GM23338 (cell line): ENCODE measurements around the gene SMG6. TPM values are rescaled to one million over a fixed set of nuclear protein-coding genes. Genes with fewer than 3 reads are reported as not detected.

Experiments used
- ATAC-seq: fragments of 200-7000 bp; cut with Tn5 transposase; 3 replicates; pipeline ENCODE4 v1.9.1; 2020
- DNase-seq: peaks from one replicate; pipeline ENCODE4 v3.0.0-alpha.2; 2015; ENCODE audit warnings: low spot score
- H2AFZ ChIP-seq: fragments of 200-600 bp; sonication (generic); 2 replicates; pipeline ENCODE4 v1.8.0; 2016; ENCODE audit warnings: antibody characterized with exemption, mild to moderate bottlenecking, moderate library complexity
- H3F3A ChIP-seq: fragments of 200-600 bp; sonication (generic); replicated peaks from 2 replicates; pipeline ENCODE4 v1.8.0; 2017; ENCODE audit warnings: antibody characterized with exemption, mixed run types, low read depth
- H3K27ac ChIP-seq: fragments of 200-600 bp; sonication (generic); 2 replicates; pipeline ENCODE4 v1.6.1; 2016; ENCODE audit warnings: low read depth
- H3K27me3 ChIP-seq: fragments of 200-600 bp; sonication (generic); 2 replicates; pipeline ENCODE4 v1.8.0; 2016; ENCODE audit warnings: mild to moderate bottlenecking, mixed run types, moderate library complexity; ENCODE audit not compliant: insufficient read depth
- H3K36me3 ChIP-seq: fragments of 200-600 bp; sonication (generic); 2 replicates; pipeline ENCODE4 v1.8.0; 2016; ENCODE audit warnings: mild to moderate bottlenecking; ENCODE audit not compliant: insufficient read depth
- H3K4me1 ChIP-seq: fragments of 200-600 bp; sonication (generic); 2 replicates; pipeline ENCODE4 v1.8.0; 2016; ENCODE audit warnings: mild to moderate bottlenecking, moderate library complexity; ENCODE audit not compliant: insufficient read depth
- H3K4me2 ChIP-seq: fragments of 200-600 bp; sonication (generic); 2 replicates; pipeline ENCODE4 v1.7.1; 2017; ENCODE audit warnings: mixed run types
- H3K4me3 ChIP-seq: fragments of 200-600 bp; sonication (generic); 2 replicates; pipeline ENCODE4 v1.6.1; 2016; ENCODE audit warnings: mixed run types
- H3K79me2 ChIP-seq: fragments of 200-600 bp; sonication (generic); replicated peaks from 2 replicates; pipeline ENCODE4 v1.8.0; 2017; ENCODE audit warnings: mild to moderate bottlenecking; ENCODE audit not compliant: insufficient read depth
- H3K9me2 ChIP-seq: fragments of 200-600 bp; sonication (generic); 2 replicates; pipeline ENCODE4 v1.8.0; 2017; ENCODE audit not compliant: insufficient read depth
- H4K20me1 ChIP-seq: fragments of 200-600 bp; sonication (generic); replicated peaks from 2 replicates; pipeline ENCODE4 v1.8.0; 2017; ENCODE audit warnings: mild to moderate bottlenecking; ENCODE audit not compliant: insufficient read depth
- H3K27ac Mint-ChIP-seq: 2 replicates; pipeline ENCODE4 v1.8.0; 2020; ENCODE audit warnings: inconsistent platforms, mild to moderate bottlenecking, moderate library complexity, mixed read lengths
- H3K27me3 Mint-ChIP-seq: 3 replicates; pipeline ENCODE4 v1.8.0; 2022; ENCODE audit warnings: low read depth, mild to moderate bottlenecking, moderate library complexity, mixed read lengths, inconsistent platforms; ENCODE audit not compliant: insufficient read depth, poor library complexity
- H3K36me3 Mint-ChIP-seq: 3 replicates; pipeline ENCODE4 v1.8.0; 2021; ENCODE audit warnings: low read depth, mild to moderate bottlenecking, inconsistent platforms, moderate library complexity, mixed read lengths
- H3K4me1 Mint-ChIP-seq: 3 replicates; pipeline ENCODE4 v1.8.0; 2020; ENCODE audit warnings: mild to moderate bottlenecking, inconsistent platforms, mixed read lengths
- H3K4me3 Mint-ChIP-seq: 3 replicates; pipeline ENCODE4 v1.8.0; 2021; ENCODE audit warnings: moderate library complexity, mild to moderate bottlenecking, inconsistent platforms, mixed read lengths
- H3K9me3 Mint-ChIP-seq: 3 replicates; pipeline ENCODE4 v1.8.0; 2020; ENCODE audit warnings: moderate library complexity, mild to moderate bottlenecking, inconsistent platforms, mixed read lengths
- CREB1 ChIP-seq: fragments of 250-450 bp; sonication (Bioruptor Pico); IDR thresholded peaks from 2 replicates; pipeline ENCODE4 v1.5.0; 2020; ENCODE audit warnings: low read depth, mild to moderate bottlenecking, moderate library complexity
- EZH2 ChIP-seq: fragments of 200-600 bp; sonication (generic); IDR thresholded peaks from one replicate; pipeline ENCODE4 v1.8.0; 2017; ENCODE audit warnings: antibody characterized with exemption, mild to moderate bottlenecking, low read depth; ENCODE audit not compliant: unreplicated experiment
- JUNB ChIP-seq: IDR thresholded peaks from one replicate; pipeline ENCODE4 v1.6.1; 2016; ENCODE audit warnings: antibody characterized with exemption; ENCODE audit not compliant: unreplicated experiment
- NANOG ChIP-seq: IDR thresholded peaks from 2 replicates; pipeline ENCODE4 v1.6.1; 2016; ENCODE audit warnings: antibody characterized with exemption, borderline replicate concordance
- POLR2AphosphoS5 ChIP-seq: IDR thresholded peaks from 2 replicates; pipeline ENCODE4 v1.6.1; 2016; ENCODE audit warnings: antibody characterized with exemption, low read depth
- ZNF114 ChIP-seq: fragments of 250-450 bp; sonication (Bioruptor Pico); IDR thresholded peaks from 2 replicates; pipeline ENCODE4 v1.5.0; 2020; ENCODE audit warnings: mild to moderate bottlenecking, moderate library complexity
- ZNF331 ChIP-seq: fragments of 250-450 bp; sonication (Bioruptor Pico); IDR thresholded peaks from 2 replicates; pipeline ENCODE4 v1.5.0; 2020; ENCODE audit warnings: low read depth, mild to moderate bottlenecking, moderate library complexity
- polyA plus RNA-seq: library from polyadenylated mRNA; unstranded; fragments of >200 nt; fragmentation: Nextera tagmentation; extraction: Ambion mirVana; gene quantifications from 2 replicates; pipeline ENCODE4 v1.2.1, GENCODE V29; 2016
- total RNA-seq: library from RNA; depleted of rRNA; stranded (reverse); fragments of >200 nt; shearing (Covaris generic); gene quantifications from 2 replicates; pipeline ENCODE4 v1.2.3, GENCODE V29; 2014
- TF ChIP-seq, protein P1 (sequence below): IDR thresholded peaks from one replicate; pipeline ENCODE4 v1.6.1; 2018; ENCODE audit warnings: antibody characterized with exemption; ENCODE audit not compliant: unreplicated experiment
- TF ChIP-seq, protein P2 (sequence below): fragments of 250-450 bp; sonication (Bioruptor Pico); IDR thresholded peaks from 2 replicates; pipeline ENCODE4 v1.5.0; 2020; ENCODE audit warnings: mild to moderate bottlenecking, moderate library complexity

SMG6 gene
- total and polyA plus RNA-seq, 2 experiments from 2014 or later: 10.4 to 43.1 TPM

DNA sequence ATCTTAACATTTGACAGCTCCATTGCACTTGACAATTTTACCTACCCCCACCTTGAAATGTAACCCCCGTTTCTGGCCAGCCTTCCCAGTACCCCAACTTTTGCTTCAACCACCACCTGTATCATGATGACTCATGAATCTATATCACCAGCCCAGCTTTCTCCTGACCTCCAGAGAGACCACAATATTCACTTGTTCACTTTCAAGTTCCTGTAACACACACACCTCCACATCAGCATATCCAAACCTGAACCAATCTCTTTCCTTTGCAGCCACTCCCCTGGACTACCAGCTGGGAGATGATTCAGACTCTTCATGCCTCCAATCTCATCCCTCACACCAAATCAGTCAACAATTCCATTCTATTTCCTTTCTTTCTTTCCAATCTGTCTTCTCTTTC lies 8.0 kb downstream of the SMG6 start (continued):
- TF ChIP-seq, protein P1, sequence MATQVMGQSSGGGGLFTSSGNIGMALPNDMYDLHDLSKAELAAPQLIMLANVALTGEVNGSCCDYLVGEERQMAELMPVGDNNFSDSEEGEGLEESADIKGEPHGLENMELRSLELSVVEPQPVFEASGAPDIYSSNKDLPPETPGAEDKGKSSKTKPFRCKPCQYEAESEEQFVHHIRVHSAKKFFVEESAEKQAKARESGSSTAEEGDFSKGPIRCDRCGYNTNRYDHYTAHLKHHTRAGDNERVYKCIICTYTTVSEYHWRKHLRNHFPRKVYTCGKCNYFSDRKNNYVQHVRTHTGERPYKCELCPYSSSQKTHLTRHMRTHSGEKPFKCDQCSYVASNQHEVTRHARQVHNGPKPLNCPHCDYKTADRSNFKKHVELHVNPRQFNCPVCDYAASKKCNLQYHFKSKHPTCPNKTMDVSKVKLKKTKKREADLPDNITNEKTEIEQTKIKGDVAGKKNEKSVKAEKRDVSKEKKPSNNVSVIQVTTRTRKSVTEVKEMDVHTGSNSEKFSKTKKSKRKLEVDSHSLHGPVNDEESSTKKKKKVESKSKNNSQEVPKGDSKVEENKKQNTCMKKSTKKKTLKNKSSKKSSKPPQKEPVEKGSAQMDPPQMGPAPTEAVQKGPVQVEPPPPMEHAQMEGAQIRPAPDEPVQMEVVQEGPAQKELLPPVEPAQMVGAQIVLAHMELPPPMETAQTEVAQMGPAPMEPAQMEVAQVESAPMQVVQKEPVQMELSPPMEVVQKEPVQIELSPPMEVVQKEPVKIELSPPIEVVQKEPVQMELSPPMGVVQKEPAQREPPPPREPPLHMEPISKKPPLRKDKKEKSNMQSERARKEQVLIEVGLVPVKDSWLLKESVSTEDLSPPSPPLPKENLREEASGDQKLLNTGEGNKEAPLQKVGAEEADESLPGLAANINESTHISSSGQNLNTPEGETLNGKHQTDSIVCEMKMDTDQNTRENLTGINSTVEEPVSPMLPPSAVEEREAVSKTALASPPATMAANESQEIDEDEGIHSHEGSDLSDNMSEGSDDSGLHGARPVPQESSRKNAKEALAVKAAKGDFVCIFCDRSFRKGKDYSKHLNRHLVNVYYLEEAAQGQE: no peak
- TF ChIP-seq POLR2AphosphoS5: no peak
- TF ChIP-seq, protein P2, sequence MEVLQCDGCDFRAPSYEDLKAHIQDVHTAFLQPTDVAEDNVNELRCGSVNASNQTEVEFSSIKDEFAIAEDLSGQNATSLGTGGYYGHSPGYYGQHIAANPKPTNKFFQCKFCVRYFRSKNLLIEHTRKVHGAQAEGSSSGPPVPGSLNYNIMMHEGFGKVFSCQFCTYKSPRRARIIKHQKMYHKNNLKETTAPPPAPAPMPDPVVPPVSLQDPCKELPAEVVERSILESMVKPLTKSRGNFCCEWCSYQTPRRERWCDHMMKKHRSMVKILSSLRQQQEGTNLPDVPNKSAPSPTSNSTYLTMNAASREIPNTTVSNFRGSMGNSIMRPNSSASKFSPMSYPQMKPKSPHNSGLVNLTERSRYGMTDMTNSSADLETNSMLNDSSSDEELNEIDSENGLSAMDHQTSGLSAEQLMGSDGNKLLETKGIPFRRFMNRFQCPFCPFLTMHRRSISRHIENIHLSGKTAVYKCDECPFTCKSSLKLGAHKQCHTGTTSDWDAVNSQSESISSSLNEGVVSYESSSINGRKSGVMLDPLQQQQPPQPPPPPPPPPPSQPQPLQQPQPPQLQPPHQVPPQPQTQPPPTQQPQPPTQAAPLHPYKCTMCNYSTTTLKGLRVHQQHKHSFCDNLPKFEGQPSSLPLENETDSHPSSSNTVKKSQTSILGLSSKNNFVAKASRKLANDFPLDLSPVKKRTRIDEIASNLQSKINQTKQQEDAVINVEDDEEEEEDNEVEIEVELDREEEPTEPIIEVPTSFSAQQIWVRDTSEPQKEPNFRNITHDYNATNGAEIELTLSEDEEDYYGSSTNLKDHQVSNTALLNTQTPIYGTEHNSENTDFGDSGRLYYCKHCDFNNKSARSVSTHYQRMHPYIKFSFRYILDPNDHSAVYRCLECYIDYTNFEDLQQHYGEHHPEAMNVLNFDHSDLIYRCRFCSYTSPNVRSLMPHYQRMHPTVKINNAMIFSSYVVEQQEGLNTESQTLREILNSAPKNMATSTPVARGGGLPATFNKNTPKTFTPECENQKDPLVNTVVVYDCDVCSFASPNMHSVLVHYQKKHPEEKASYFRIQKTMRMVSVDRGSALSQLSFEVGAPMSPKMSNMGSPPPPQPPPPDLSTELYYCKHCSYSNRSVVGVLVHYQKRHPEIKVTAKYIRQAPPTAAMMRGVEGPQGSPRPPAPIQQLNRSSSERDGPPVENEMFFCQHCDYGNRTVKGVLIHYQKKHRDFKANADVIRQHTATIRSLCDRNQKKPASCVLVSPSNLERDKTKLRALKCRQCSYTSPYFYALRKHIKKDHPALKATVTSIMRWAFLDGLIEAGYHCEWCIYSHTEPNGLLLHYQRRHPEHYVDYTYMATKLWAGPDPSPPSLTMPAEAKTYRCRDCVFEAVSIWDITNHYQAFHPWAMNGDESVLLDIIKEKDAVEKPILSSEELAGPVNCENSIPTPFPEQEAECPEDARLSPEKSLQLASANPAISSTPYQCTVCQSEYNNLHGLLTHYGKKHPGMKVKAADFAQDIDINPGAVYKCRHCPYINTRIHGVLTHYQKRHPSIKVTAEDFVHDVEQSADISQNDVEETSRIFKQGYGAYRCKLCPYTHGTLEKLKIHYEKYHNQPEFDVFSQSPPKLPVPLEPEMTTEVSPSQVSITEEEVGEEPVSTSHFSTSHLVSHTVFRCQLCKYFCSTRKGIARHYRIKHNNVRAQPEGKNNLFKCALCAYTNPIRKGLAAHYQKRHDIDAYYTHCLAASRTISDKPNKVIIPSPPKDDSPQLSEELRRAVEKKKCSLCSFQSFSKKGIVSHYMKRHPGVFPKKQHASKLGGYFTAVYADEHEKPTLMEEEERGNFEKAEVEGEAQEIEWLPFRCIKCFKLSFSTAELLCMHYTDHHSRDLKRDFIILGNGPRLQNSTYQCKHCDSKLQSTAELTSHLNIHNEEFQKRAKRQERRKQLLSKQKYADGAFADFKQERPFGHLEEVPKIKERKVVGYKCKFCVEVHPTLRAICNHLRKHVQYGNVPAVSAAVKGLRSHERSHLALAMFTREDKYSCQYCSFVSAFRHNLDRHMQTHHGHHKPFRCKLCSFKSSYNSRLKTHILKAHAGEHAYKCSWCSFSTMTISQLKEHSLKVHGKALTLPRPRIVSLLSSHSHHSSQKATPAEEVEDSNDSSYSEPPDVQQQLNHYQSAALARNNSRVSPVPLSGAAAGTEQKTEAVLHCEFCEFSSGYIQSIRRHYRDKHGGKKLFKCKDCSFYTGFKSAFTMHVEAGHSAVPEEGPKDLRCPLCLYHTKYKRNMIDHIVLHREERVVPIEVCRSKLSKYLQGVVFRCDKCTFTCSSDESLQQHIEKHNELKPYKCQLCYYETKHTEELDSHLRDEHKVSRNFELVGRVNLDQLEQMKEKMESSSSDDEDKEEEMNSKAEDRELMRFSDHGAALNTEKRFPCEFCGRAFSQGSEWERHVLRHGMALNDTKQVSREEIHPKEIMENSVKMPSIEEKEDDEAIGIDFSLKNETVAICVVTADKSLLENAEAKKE: no peak

DNA sequence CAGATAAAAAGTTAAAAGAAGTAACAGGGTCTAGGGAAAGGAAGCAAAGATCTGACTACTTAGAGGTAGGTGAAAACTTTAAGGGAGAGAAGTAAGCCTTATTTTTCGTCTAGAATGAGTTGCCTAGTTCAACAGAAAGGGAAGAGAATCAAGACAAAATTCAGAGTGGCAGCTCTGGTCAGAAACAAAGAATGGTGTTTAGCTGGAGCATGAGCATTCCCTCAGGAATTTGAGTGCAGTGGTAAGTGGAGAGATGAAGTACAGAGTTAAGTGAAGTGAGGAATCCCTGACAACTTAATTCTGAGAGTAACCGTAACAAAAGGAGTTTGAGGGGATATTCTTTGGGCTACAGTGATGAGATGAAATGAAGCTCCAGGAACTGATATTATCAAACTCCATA lies 11.5 kb downstream of the SMG6 start:
- Mint-ChIP-seq H3K27me3 (no peaks in the 10 kb centered on the region), H3K4me3 (no peak overlapping the region), H3K27ac (no peak overlapping the region), H3K4me1 (peaks cover 4% of the 10 kb centered on the region; the same call in 2 of the 3 replicates), H3K9me3 (no peaks in the 10 kb centered on the region), H3K36me3 (peaks cover 68% of the 10 kb centered on the region)
- Histone ChIP-seq H3K36me3 (peaks cover 31% of the 10 kb centered on the region), H3K27me3 (no peaks in the 10 kb centered on the region), H3K27ac (no peak overlapping the region), H3K4me1 (no peaks in the 10 kb centered on the region), H4K20me1 (peaks cover 7% of the 10 kb centered on the region), H3K79me2 (peaks cover 20% of the 10 kb centered on the region), H3K4me2 (no peak overlapping the region), H2AFZ (no peak overlapping the region), H3K4me3 (no peak overlapping the region), H3F3A (0 out of 2 replicates have a peak, but pooled peaks cover 5% of the 10 kb centered on the region), H3K9me2 (no peaks in the 10 kb centered on the region)
- no peak for ATAC-seq
- TF ChIP-seq CREB1 (CRISPR knock-in tag) (no peak), POLR2AphosphoS5 (no peak), JUNB (no peak), NANOG (no peak), EZH2 (no peak), ZNF114 (CRISPR knock-in tag) (no peak), ZNF331 (CRISPR knock-in tag) (no peak)
- no peak for DNase-seq
